Measurements from ENCODE around the gene FAM186B. TPM values are rescaled to one million over a fixed set of nuclear protein-coding genes. Genes with fewer than 3 reads are reported as not detected.

FAM186B gene
- total RNA-seq, 1 experiment from 2014 or later = 0.18 TPM

DNA sequence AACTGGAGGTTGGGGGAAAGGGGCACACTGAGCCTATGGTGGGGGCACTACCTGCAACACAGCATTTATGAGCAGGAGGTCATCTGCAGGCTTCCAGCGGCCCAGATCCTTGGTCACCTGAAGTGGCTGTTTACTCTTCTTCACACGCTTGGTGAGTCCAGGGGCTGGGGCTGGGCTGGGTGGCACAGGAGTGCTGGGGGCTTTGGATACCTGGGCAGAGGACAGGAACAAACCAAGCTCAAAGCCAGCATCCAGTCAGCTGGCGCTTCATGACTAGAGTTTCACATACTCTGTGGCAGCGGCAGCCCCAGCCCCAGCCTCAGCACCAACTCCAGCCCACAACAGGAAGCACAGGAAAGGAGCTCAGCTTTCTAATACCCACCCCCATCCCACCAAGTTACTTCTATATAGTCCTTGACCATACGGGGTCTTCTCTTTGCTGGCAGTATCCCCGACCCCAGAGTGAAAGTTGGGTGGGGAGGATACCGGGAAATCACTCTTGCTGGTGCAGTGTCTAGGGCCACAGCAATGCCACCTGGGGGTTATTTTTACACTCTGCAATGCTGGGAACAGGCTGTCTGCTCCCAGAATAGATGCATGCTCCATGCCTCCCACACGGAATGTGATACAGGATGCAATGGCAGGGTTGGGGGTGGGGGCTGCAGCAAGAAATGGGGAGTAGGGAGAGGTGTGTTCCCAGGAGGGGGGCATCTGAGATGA is 40.6 kb downstream of the FAM186B start:
- Histone ChIP-seq H3K27ac (no peak overlapping the region), H3K4me1 (replicated peaks) (peaks cover 6% of the 10 kb centered on the region), H3K9me3 (replicated peaks) (no peaks in the 10 kb centered on the region)

DNA sequence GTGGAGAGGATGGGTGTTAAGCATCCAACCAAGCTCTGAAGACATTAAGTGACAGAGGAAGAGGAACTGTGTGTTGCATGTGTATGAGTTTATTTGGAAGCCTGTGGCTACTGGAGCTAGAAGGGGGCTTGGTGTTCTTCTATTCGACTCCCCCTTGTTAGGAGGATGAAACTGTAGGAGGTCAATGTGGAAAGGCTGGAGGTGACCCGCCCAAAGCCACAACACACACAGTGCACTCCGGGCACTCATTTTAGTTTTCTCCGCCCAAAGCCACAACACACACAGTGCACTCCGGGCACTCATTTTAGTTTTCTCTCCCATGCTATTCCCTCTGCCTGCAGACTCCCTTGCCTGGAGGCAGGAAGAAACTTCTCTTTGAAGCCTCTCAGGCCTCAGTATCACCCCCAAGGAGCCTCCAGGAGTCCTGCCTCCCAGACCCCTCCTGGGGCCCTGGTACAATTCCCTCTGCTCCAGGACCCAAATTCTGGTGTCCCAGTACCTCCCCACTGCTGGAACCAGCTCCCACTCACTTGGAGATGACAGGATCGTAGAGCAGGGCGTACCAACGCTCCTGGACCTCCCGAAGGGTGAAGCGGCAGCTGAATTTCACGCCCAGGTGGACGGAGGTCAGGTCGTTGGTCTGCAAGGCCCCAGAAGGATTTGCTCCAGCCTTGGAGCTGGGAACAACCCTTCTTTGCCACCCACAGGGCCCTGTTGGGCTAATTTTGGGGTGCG is 41.3 kb downstream of the FAM186B start:
- H3K9me3 ChIP-seq (replicated peaks) = no peaks in the 10 kb centered on the region
- DNase-seq (ENCODE audit: low read depth in 1 of 2, low spot score in 2 of 2) = no peak
- H3K4me3 ChIP-seq = no peak overlapping the region
- no peak overlapping the region for H3K27ac ChIP-seq
- no peaks in the 10 kb centered on the region for H3K27me3 ChIP-seq (replicated peaks)
- peaks cover 6% of the 10 kb centered on the region for H3K4me1 ChIP-seq (replicated peaks)
- H3K36me3 ChIP-seq = peaks cover 83% of the 10 kb centered on the region

More for the DNA sequence above, 40.6 kb downstream of the FAM186B start:
- DNase-seq (ENCODE audit: low read depth in 1 of 2, low spot score in 2 of 2) = no peak
- Histone ChIP-seq H3K27me3 (replicated peaks) (no peaks in the 10 kb centered on the region), H3K36me3 (peaks cover 76% of the 10 kb centered on the region), H3K4me3 (no peak overlapping the region)

DNA sequence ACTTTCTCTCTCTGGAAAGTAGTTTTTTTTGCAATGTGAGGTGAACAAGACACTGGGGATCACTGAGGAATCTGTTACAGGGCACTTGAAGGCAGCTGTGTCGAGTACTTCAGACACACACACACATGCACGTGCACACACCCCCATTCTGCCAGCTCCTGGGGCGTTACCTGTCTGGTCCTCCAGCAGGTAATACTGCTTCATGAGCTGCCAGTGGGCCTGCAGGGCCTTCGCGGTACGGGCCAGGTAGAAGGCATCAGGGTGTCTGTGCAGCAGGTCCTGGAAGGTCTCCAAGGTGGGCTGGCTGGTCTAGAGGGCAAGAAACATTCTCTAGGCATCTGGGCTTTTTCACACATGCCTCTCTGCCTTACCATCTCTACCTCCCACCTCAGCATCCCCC is 42.6 kb downstream of the FAM186B start:
- Histone ChIP-seq H3K27me3 (replicated peaks) (no peaks in the 10 kb centered on the region), H3K9me3 (replicated peaks) (no peaks in the 10 kb centered on the region), H3K4me1 (replicated peaks) (peaks cover 6% of the 10 kb centered on the region), H3K27ac (no peak overlapping the region), H3K4me3 (no peak overlapping the region), H3K36me3 (peaks cover 92% of the 10 kb centered on the region)
- no peak for DNase-seq (ENCODE audit: low read depth in 1 of 2, low spot score in 2 of 2)

DNA sequence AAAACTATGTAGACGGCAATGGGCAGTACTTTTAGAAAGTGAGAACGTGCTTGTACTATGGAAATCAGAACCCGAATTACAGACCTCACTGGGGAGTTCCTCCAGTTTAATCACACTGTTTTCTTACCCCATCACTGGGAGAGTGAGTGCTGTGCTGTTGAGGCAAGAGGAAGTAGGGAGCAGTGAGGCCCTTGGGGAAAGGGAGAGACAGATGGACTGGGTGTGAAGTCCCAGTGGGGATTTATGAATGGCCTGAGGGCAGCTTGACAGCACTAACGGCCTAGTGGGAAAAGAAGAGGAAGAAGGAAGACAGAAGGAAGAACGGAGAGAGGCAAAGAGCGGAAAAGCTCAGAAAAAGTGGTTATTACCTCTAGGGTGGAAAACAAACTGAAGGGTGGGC is 43.2 kb downstream of the FAM186B start:
- Histone ChIP-seq H3K4me1 (replicated peaks) (peaks cover 6% of the 10 kb centered on the region), H3K9me3 (replicated peaks) (no peaks in the 10 kb centered on the region), H3K27ac (no peak overlapping the region), H3K4me3 (no peak overlapping the region), H3K36me3 (peaks cover 93% of the 10 kb centered on the region), H3K27me3 (replicated peaks) (no peaks in the 10 kb centered on the region)
- DNase-seq (ENCODE audit: low read depth in 1 of 2, low spot score in 2 of 2) = no peak

DNA sequence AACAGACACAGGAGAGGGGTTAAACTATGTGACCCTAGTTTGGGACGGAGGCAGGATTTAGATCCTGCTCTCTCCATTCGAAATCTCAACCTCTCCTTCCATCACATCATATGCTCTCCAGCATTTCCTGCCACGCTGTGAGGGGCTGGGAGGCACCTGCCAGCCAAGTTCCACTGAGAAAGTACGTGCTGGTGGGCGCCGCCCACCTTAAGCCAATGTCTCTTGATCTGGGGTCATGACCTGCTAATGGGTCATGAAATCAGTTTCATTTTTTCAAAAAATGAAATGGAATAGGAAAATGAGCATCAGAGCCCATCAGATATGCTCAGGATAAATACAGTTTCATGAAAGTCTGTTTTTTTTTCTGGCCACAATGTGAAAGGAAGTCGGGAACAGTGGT is 44.7 kb downstream of the FAM186B start:
- Histone ChIP-seq H3K27ac (no peak overlapping the region), H3K4me3 (no peak overlapping the region), H3K36me3 (peaks cover 87% of the 10 kb centered on the region), H3K27me3 (replicated peaks) (no peaks in the 10 kb centered on the region), H3K9me3 (replicated peaks) (no peaks in the 10 kb centered on the region), H3K4me1 (replicated peaks) (no peaks in the 10 kb centered on the region)
- DNase-seq (ENCODE audit: low read depth in 1 of 2, low spot score in 2 of 2) = no peak

DNA sequence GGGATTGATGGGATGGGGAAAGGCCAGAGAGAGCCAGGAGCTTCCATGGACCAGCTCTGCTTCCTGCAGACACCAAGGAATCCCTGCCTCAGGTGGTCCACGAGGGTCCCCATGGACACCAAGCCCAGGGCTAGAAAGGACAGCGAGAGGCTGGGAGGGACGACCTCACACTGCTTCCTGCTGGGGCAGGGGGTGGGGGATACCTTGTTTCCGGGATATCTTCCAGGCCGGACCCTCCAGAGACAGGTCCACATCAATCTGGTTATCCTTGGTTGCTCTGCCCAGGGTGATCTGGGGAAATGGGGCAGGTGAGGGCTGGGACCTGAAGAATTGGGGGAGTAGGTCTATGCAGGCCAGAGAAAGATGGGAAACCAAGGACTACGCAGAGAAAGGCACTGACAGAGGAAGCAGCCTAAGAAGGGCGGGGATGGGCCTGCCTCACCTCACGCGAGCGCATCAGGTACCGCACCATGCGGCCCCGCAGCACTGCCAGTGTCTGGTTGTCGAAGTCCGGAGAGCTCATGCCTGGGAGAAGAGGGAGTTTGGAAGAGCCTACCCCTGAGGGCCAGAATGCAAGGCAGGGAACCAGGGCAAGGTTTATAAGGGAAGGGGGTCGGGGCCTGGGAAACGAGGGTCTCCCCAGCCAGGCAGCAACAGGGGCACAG is 46.3 kb downstream of the FAM186B start:
- Histone ChIP-seq H3K4me3 (no peak overlapping the region), H3K9me3 (replicated peaks) (no peaks in the 10 kb centered on the region), H3K36me3 (peaks cover 72% of the 10 kb centered on the region), H3K4me1 (replicated peaks) (no peaks in the 10 kb centered on the region), H3K27me3 (replicated peaks) (no peaks in the 10 kb centered on the region), H3K27ac (no peak overlapping the region)
- no peak for DNase-seq (ENCODE audit: low read depth in 1 of 2, low spot score in 2 of 2)

DNA sequence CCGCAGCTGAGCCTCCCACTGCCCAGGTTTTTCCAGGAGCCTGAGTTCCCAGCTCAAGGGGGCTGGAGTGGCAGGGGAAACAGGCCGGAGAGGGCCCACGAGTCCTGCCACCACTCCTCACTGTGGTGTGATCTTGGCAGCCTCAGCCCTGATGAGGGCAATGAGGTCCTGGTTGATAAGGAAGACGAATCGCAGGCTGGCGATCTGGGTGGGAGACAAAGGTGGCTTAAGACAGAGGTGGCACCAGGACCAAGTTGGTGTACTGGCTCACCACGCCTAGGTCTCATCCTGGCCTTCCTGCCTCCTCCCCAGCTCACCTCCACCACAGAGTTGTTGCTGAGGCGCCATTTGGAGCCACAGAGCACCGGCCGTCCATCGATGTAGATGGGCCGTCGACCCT is 46.9 kb downstream of the FAM186B start:
- no peaks in the 10 kb centered on the region for H3K4me1 ChIP-seq (replicated peaks)
- no peaks in the 10 kb centered on the region for H3K9me3 ChIP-seq (replicated peaks)
- peaks cover 66% of the 10 kb centered on the region for H3K36me3 ChIP-seq
- no peak overlapping the region for H3K27ac ChIP-seq
- DNase-seq (ENCODE audit: low read depth in 1 of 2, low spot score in 2 of 2) = no peak
- H3K27me3 ChIP-seq (replicated peaks) = no peaks in the 10 kb centered on the region
- no peak overlapping the region for H3K4me3 ChIP-seq

DNA sequence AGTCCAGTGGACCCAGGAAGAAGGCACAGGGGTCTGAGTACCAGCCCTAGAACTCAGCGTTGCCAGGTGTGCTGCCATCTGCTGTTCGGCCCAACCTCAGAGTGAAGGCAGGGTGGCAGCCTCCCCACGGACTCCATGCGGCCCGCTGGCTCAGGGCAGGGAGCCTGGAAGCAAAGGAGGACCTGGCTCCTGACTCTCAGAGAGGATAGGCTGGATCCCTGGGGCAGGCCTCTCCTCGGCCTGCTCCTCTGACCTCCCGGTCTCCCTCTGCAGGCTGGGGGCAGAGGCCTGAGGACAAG is 47.6 kb downstream of the FAM186B start:
- no peaks in the 10 kb centered on the region for H3K27me3 ChIP-seq (replicated peaks)
- no peak overlapping the region for H3K27ac ChIP-seq
- H3K4me1 ChIP-seq (replicated peaks) = no peaks in the 10 kb centered on the region
- DNase-seq (ENCODE audit: low read depth in 1 of 2, low spot score in 2 of 2) = peak in 1 of 2 experiments; percentile 42
- no peaks in the 10 kb centered on the region for H3K9me3 ChIP-seq (replicated peaks)
- no peak overlapping the region for H3K4me3 ChIP-seq
- H3K36me3 ChIP-seq = peaks cover 59% of the 10 kb centered on the region

DNA sequence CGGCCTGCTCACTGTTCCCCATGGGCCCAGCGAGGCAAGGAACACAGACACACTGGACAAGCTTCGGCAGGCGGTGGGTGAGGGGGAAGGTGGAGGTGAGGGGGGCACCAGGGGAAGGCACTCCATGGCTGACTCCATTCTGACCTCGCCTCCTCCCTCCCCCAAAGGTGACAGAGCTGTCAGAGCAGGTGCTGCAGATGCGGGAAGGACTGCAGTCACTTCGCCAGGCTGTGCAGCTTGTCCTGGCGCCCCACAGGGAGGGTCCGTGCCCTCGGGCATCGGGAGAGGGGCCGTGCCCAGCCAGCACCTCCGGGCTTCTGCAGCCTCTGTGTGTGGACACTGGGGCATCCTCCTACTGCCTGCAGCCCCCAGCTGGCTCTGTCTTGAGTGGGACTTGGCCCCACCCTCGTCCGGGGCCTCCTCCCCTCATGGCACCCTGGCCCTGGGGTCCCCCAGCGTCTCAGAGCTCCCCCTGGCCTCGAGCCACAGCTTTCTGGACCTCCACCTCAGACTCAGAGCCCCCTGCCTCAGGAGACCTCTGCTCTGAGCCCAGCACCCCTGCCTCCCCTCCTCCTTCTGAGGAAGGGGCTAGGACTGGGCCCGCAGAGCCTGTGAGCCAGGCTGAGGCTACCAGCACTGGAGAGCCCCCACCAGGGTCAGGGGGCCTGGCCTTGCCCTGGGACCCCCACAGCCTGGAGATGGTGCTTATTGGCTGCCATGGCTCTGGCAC is 48.1 kb downstream of the FAM186B start:
- Histone ChIP-seq H3K4me1 (replicated peaks) (no peaks in the 10 kb centered on the region), H3K27ac (no peak overlapping the region), H3K9me3 (replicated peaks) (no peaks in the 10 kb centered on the region), H3K36me3 (peaks cover 54% of the 10 kb centered on the region), H3K4me3 (no peak overlapping the region), H3K27me3 (replicated peaks) (no peaks in the 10 kb centered on the region)
- no peak for DNase-seq (ENCODE audit: low read depth in 1 of 2, low spot score in 2 of 2)

DNA sequence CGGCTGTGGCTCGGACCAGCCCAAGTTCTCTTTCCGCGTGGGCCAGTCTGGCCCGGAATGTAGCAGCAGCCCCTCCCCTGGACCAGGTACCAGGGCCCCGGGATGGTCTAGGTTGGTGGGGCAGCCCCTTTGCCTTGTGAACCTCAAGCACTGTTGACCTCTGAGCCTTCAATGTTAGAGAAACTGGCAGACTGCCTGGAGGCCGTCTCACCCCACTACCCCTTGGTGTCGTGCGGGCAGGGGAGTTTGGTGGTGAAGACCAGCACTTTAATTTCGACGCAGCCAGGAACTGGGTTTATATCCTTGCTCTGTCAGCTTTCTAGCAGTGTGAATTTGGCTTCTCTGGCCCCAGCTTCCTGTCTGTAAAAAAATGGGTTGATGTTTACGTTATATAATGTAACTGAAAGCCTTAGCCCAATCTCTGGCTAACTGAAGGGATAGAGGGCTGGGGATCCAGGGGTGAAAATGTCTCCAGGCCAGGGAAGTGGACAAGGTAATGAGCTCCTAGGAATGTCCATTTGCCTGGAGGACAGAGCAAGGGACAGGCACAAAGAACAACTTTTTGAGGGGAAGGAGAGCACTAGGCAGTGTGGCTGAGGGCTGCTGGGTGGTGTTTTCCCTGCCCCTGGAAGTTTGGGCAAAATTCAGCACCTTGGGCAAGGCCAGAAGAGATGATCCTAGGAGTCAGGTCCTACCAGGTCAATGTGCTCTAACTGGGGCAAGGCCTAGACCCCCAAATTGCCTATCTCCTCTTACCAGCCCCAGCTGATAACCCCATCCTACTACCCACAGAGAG is 48.9 kb downstream of the FAM186B start:
- DNase-seq (ENCODE audit: low read depth in 1 of 2, low spot score in 2 of 2) = no peak
- H3K27me3 ChIP-seq (replicated peaks) = 0 out of 2 replicates have a peak, but pooled peaks cover 4% of the 10 kb centered on the region
- H3K9me3 ChIP-seq (replicated peaks) = no peaks in the 10 kb centered on the region
- H3K4me1 ChIP-seq (replicated peaks) = no peaks in the 10 kb centered on the region
- no peak overlapping the region for H3K4me3 ChIP-seq
- peaks cover 46% of the 10 kb centered on the region for H3K36me3 ChIP-seq
- no peak overlapping the region for H3K27ac ChIP-seq

DNA sequence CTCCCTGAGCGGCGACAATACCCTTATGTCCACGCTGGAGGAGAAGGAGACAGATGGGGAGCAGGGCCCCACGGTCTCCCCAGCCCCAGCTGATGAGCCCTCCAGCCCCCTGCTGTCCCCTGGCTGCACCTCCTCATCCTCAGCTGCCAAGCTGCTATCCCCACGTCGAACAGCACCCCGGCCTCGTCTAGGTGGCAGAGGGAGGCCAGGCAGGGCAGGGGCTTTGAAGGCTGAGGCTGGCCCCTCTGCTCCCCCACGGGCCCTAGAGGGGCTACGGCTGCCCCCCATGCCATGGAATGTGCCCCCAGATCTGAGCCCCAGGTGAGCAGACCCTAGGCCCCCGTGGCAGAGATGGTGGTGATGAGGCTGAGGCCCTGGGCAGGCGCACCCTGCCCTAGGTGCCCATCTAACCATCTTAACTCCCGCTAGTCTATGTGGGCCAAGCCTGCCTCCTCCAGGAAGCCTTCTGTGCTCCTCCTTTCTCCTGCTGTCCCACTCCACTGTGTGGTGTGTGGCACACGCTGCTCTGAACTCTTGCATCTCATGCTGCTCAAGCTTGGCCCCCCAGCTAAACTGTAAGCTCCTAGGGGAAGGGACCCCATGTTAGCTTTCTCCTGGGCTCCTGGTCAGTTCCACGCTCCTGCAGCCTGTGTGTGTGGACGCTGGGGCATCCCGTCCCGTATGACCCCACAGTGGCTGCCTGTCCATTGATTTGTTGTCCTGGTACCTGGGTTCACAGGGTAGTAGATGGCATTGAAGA is 49.6 kb downstream of the FAM186B start:
- Histone ChIP-seq H3K9me3 (replicated peaks) (no peaks in the 10 kb centered on the region), H3K36me3 (peaks cover 39% of the 10 kb centered on the region), H3K27ac (no peak overlapping the region), H3K4me1 (replicated peaks) (no peaks in the 10 kb centered on the region), H3K27me3 (replicated peaks) (0 out of 2 replicates have a peak, but pooled peaks cover 6% of the 10 kb centered on the region), H3K4me3 (no peak overlapping the region)
- DNase-seq (ENCODE audit: low read depth in 1 of 2, low spot score in 2 of 2) = no peak

DNA sequence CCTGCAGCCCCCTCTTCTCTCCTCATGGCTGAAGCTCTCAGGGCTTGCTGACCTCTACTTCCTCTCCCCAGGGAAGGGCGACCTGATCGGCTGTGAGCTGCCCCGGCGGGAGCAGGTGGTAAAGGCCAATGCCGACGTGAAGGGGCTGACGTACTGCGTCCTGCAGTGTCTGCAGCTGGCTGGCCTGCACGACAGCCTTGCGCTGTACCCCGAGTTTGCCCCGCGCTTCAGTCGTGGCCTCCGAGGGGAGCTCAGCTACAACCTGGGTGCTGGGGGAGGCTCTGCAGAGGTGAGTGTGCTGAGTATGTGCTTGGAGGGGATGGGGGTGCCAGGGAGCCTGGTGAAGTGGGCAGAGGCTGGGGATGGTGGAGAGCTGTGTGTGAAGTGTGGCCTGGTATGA is 51.2 kb downstream of the FAM186B start:
- H3K4me3 ChIP-seq = no peak overlapping the region
- no peak overlapping the region for H3K27ac ChIP-seq
- H3K9me3 ChIP-seq (replicated peaks) = no peaks in the 10 kb centered on the region
- peaks cover 23% of the 10 kb centered on the region for H3K36me3 ChIP-seq
- DNase-seq (ENCODE audit: low read depth in 1 of 2, low spot score in 2 of 2) = no peak
- peaks cover 13% of the 10 kb centered on the region for H3K27me3 ChIP-seq (replicated peaks)
- H3K4me1 ChIP-seq (replicated peaks) = no peaks in the 10 kb centered on the region
